HepG2 (cell line): ENCODE data around the gene FAM222A. TPM values are rescaled to one million over a fixed set of nuclear protein-coding genes. Genes with fewer than 3 reads are reported as not detected.

Source experiments
- ATAC-seq: fragments of 200-7000 bp; cut with Tn5 transposase; 3 replicates; pipeline ENCODE4 v1.9.1; 2020; ENCODE audit warnings: mild to moderate bottlenecking, moderate library complexity
- BruUV-seq: library from RNA; stranded (reverse); fragments of 400-500 nt; replicated peaks from 2 replicates; lab custom pipeline; 2021; lab: Mats Ljungman, UMichigan
- CTCF ChIA-PET: fragments of 300-600 bp; formaldehyde crosslinking; extraction: SDS; loops from one replicate; lab custom pipeline; 2021; ENCODE audit warnings: low total read pairs, inconsistent platforms, low intra/inter-chr PET ratio; lab: Yijun Ruan, JAX
- POLR2A ChIA-PET: fragments of 350-600 bp; sonication (Branson Sonifier 250); formaldehyde crosslinking; loops from one replicate; lab custom pipeline; 2020; ENCODE audit warnings: antibody characterized with exemption, inconsistent platforms; lab: Yijun Ruan, JAX
- DNase-seq: peaks from one replicate; pipeline ENCODE4 v3.0.0-alpha.2; 2015; ENCODE audit warnings: low spot score
- FAIRE-seq: peaks from 3 replicates; lab custom pipeline; 2011; peaks lifted over from hg19 to GRCh38; lab: Jason Lieb, UNC
- H2AFZ ChIP-seq: one replicate; pipeline ENCODE4 v1.6.1; 2011; ENCODE audit warnings: low read length, inconsistent platforms
- H3K27ac ChIP-seq: fragments of 300-600 bp; 3 replicates; pipeline ENCODE4 v1.8.0; 2011; ENCODE audit warnings: mixed run types, mild to moderate bottlenecking, mixed read lengths, low read length, inconsistent platforms; ENCODE audit not compliant: insufficient read depth; ENCODE audit errors: extremely low read length
- H3K27me3 ChIP-seq, 2 experiments: fragments of 200-600 bp in 1 of 2; 2 replicates in 1 of 2; 3 replicates in 1 of 2; pipeline versions ENCODE4 v1.6.0 to v1.8.0; 2011; ENCODE audit warnings: low read length in 2 of 2, mild to moderate bottlenecking in 2 of 2, moderate library complexity in 2 of 2, inconsistent platforms in 1 of 2; ENCODE audit not compliant: insufficient read depth in 2 of 2, control insufficient read depth in 1 of 2
- H3K36me3 ChIP-seq, 2 experiments: fragments of 200-600 bp in 1 of 2; replicated peaks in 1 of 2; 2 replicates in 1 of 2; 3 replicates in 1 of 2; pipeline versions ENCODE4 v1.5.1 to v1.8.0; 2011; ENCODE audit warnings: low read length in 2 of 2, inconsistent platforms in 1 of 2; ENCODE audit not compliant: insufficient read depth in 2 of 2, control insufficient read depth in 1 of 2
- H3K4me1 ChIP-seq: 2 replicates; pipeline ENCODE4 v1.5.1; 2012; ENCODE audit warnings: low read length, inconsistent platforms; ENCODE audit not compliant: insufficient read depth
- H3K4me2 ChIP-seq: 2 replicates; pipeline ENCODE4 v1.6.0; 2011; ENCODE audit warnings: low read depth, low read length, inconsistent platforms
- H3K4me3 ChIP-seq, 3 experiments: fragments of 200-600 bp in 1 of 3; sonication (generic), shearing (Covaris generic) in 1 of 3; replicated peaks in 1 of 3; 2 replicates each; pipeline ENCODE4 v1.5.1; 2011 to 2016; ENCODE audit warnings: low read length in 3 of 3, inconsistent platforms in 2 of 3, low read depth in 2 of 3, mild to moderate bottlenecking in 2 of 3, control low read depth in 1 of 3, mixed read lengths in 1 of 3; ENCODE audit not compliant: insufficient read depth in 1 of 3
- H3K79me2 ChIP-seq: one replicate; pipeline ENCODE4 v1.6.1; 2011; ENCODE audit warnings: low read length, inconsistent platforms; ENCODE audit not compliant: insufficient read depth
- H3K9ac ChIP-seq: 2 replicates; pipeline ENCODE4 v1.6.0; 2011; ENCODE audit warnings: mild to moderate bottlenecking, low read depth, low read length, inconsistent platforms; ENCODE audit not compliant: insufficient read depth
- H3K9me3 ChIP-seq: 2 replicates; pipeline ENCODE4 v1.5.1; 2012; ENCODE audit warnings: mild to moderate bottlenecking, low read length
- H4K20me1 ChIP-seq: 2 replicates; pipeline ENCODE4 v1.6.0; 2011; ENCODE audit warnings: inconsistent platforms, mild to moderate bottlenecking, low read length, moderate library complexity; ENCODE audit not compliant: insufficient read depth
- FOSL2 ChIP-seq: sonication (generic); formaldehyde crosslinking; IDR thresholded peaks from 2 replicates; pipeline ENCODE4 v1.4.0; 2020; ENCODE audit warnings: missing genetic modification reagents
- FOXJ3 ChIP-seq: sonication (generic); formaldehyde crosslinking; IDR thresholded peaks from 2 replicates; pipeline ENCODE4 v1.4.0; 2020; ENCODE audit warnings: missing genetic modification reagents, mild to moderate bottlenecking, borderline replicate concordance
- MAZ ChIP-seq, 2 experiments: sonication (generic) in 1 of 2; formaldehyde crosslinking in 1 of 2; IDR thresholded peaks; 2 replicates each; pipeline versions ENCODE4 v1.5.0 to v1.6.1; 2012 to 2020; ENCODE audit warnings: low read depth in 2 of 2, mild to moderate bottlenecking in 2 of 2, borderline replicate concordance in 1 of 2, improper control_type of control experiment in 1 of 2, low read length in 1 of 2, missing genetic modification reagents in 1 of 2, moderate library complexity in 1 of 2
- MED13 ChIP-seq: sonication (generic); formaldehyde crosslinking; IDR thresholded peaks from 2 replicates; pipeline ENCODE4 v1.5.0; 2020; ENCODE audit warnings: missing genetic modification reagents
- MYNN ChIP-seq: sonication (generic); formaldehyde crosslinking; IDR thresholded peaks from 2 replicates; pipeline ENCODE4 v1.4.0; 2020; ENCODE audit warnings: mild to moderate bottlenecking, low read depth, missing genetic modification reagents
- NR2F6 ChIP-seq, 2 experiments: IDR thresholded peaks; 2 replicates each; pipeline ENCODE4 v1.6.1; 2016; ENCODE audit warnings: antibody characterized with exemption in 1 of 2, mild to moderate bottlenecking in 1 of 2
- TEAD3 ChIP-seq: optimal IDR thresholded peaks from 2 replicates; pipeline ENCODE3; 2016; ENCODE audit warnings: borderline replicate concordance
- ZFP90 ChIP-seq: sonication (generic); formaldehyde crosslinking; IDR thresholded peaks from 2 replicates; pipeline ENCODE4 v1.8.0; 2022; ENCODE audit warnings: missing genetic modification reagents, mild to moderate bottlenecking, inconsistent platforms, borderline replicate concordance
- ZNF124 ChIP-seq: sonication (generic); formaldehyde crosslinking; IDR thresholded peaks from 2 replicates; pipeline ENCODE4 v1.4.0; 2020; ENCODE audit warnings: missing genetic modification reagents
- ZNF350 ChIP-seq: sonication (generic); formaldehyde crosslinking; IDR thresholded peaks from 2 replicates; pipeline ENCODE4 v1.4.0; 2020; ENCODE audit warnings: mild to moderate bottlenecking, low read depth, missing genetic modification reagents, borderline replicate concordance
- ZNF674 ChIP-seq: sonication (generic); formaldehyde crosslinking; IDR thresholded peaks from 2 replicates; pipeline ENCODE4 v1.5.0; 2020; ENCODE audit warnings: low read depth, mild to moderate bottlenecking, missing genetic modification reagents
- WGBS: methylation state at CpG from one replicate; pipeline ENCODE4 v1.1.6; 2017; ENCODE audit warnings: low lambda C conversion rate; 5-methylcytosine and 5-hydroxymethylcytosine counted together
- in situ Hi-C: cut with HindIII; loops from 2 replicates; pipeline ENCODE4 v1.10.0; 2017; ENCODE audit warnings: low pct_unique_long_range_greater_than_20kb; ENCODE audit not compliant: extremely low pct_ligation_motif_present
- intact Hi-C: fragments of 100-400 bp; cut with micrococcal nuclease; formaldehyde crosslinking; loops from one replicate; pipeline ENCODE4 v1.10.0; 2022; ENCODE audit not compliant: unreplicated experiment
- polyA plus RNA-seq, 8 experiments: library from polyadenylated mRNA; depleted of rRNA in 3 of 8; stranded (reverse) in 7 of 8; unstranded in 1 of 8; fragments of >200 nt; fragmentation: Illumina TruSeq in 4 of 8; extraction: Trizol in 4 of 8; gene quantifications; 2 replicates each; pipeline versions ENCODE4 v1.2.1 to v1.2.3, GENCODE V29; 2011 to 2016; ENCODE audit warnings: low read depth in 4 of 8, missing spikeins in 1 of 8, mixed read lengths in 1 of 8; ENCODE audit not compliant: insufficient read depth in 1 of 8
- total RNA-seq, 5 experiments: library from RNA; depleted of rRNA; stranded (reverse); fragments of >200 nt; fragmentation: Illumina TruSeq; extraction: Trizol; gene quantifications; 2 replicates each; pipeline ENCODE4 v1.2.3, GENCODE V29; 2016; ENCODE audit warnings: low read depth in 1 of 5
- TF ChIP-seq, protein P1 (sequence below): sonication (generic); formaldehyde crosslinking; IDR thresholded peaks from 2 replicates; pipeline ENCODE4 v1.4.0; 2020; ENCODE audit warnings: missing genetic modification reagents, borderline replicate concordance
- TF ChIP-seq, protein P2 (sequence below): sonication (generic); formaldehyde crosslinking; IDR thresholded peaks from 2 replicates; pipeline ENCODE4 v1.4.0; 2020; ENCODE audit warnings: mild to moderate bottlenecking, missing genetic modification reagents

FAM222A gene
- total and polyA plus RNA-seq, 2 of the 13 experiments (the other 11 are each of a cell fraction or from before 2014, with no cell fraction given) = 2.7 to 9.6 TPM

DNA sequence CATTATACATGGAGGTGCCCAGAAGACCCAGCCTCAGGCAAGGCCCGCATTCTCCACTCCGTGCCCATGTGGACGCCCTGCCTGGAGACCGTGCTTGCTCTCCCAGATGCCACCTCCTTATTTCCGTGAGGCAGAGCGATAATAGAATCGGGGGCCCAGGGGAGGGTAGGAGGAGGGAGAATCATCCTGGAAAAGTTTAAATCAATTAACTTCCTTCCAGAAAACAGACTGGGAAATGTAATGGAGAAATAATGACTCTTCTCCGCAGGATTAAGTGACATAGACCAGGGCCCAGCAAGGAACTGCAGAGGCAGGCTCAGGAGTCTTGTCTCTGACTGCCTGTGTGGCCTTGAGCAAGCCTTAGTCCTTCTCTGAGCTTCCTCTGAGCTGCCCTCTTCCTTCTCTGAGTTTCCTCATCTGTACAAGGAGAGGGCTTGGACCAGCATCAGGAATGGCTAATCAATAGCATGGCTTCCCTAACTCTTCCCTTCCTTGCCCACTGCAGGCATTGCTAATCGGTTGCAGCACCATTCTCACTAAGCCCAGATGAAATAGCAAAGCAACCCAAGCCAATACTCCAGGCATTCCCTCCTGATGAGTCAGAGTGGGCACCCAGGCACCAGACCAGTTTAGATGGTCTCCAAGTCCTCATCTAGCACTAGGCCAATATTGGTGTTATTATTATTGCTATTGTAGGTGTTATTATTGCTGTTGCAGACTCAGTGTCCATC, 11.3 kb upstream of the FAM222A start:
- Histone ChIP-seq H3K27ac (no peak overlapping the region), H3K4me3 (no peak overlapping the region), H4K20me1 (no peaks in the 10 kb centered on the region), H3K9me3 (no peaks in the 10 kb centered on the region), H3K27me3 (peaks cover 0 to 1% of the 10 kb centered on the region in 2 experiments; a peak in 2 of 5 replicates), H2AFZ (no peak overlapping the region), H3K36me3 (no peaks in the 10 kb centered on the region), H3K79me2 (no peaks in the 10 kb centered on the region), H3K4me2 (no peak overlapping the region), H3K4me1 (peaks cover 16% of the 10 kb centered on the region), H3K9ac (no peak overlapping the region)
- BruUV-seq = no TSS peak
- no peak for DNase-seq
- CTCF ChIA-PET = no interaction called here
- in situ Hi-C loops (no loop called here), intact Hi-C loops (no loop called here)
- no peak for FAIRE-seq
- POLR2A ChIA-PET = interaction anchor here (1.3 kb wide), 1 partner anchor 9 kb away, joined by 3 read pairs; no protein-coding TSS in a partner anchor
- WGBS = 57% methylated on average over 9 of the region's 9 CpGs
- no peak for ATAC-seq
- TF ChIP-seq FOSL2 (CRISPR knock-in tag) (peak; percentile 78), FOXJ3 (no peak), MYNN (CRISPR knock-in tag) (no peak), TEAD3 (CRISPR knock-in tag) (peak; percentile 25), ZFP90 (CRISPR knock-in tag) (no peak)

DNA sequence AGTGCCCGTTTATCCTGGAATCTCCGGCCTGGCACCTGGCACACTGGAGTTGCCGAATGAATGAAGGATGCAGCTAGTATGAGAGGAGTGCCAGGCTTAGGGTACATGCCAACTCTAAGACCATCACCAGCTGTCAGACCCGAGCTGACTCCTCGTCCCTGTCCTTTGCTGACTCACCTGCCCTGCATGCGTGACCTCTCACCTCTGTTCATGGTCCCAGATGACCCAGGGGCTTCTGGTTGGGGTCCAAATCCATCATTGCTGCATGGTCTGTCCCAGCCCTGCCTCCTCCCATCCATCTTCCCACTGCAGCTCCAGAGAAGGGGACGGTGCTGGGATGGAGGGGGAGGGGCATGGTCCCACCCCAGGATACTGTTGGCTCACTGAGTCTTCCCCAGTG, 9.9 kb upstream of the FAM222A start:
- ChIA-PET POLR2A (interaction anchor here (1.3 kb wide), 1 partner anchor 8 kb away, joined by 3 read pairs; no protein-coding TSS in a partner anchor), CTCF (no interaction called here)
- no peak overlapping the region for H3K9ac ChIP-seq
- FAIRE-seq (no peak), DNase-seq (no peak), ATAC-seq (no peak)
- H3K4me1 ChIP-seq = peaks cover 25% of the 10 kb centered on the region
- WGBS = 54% methylated on average over 3 of the region's 7 CpGs
- in situ Hi-C loops (no loop called here), intact Hi-C loops (no loop called here)
- peaks cover 0 to 1% of the 10 kb centered on the region in 2 experiments; a peak in 2 of 5 replicates for H3K27me3 ChIP-seq
- H3K9me3 ChIP-seq = no peaks in the 10 kb centered on the region
- no peak overlapping the region for H2AFZ ChIP-seq
- no peak overlapping the region for H3K27ac ChIP-seq
- H3K4me3 ChIP-seq = no peak overlapping the region
- H3K36me3 ChIP-seq = no peaks in the 10 kb centered on the region
- H3K4me2 ChIP-seq = no peak overlapping the region
- BruUV-seq = no TSS peak
- H3K79me2 ChIP-seq = no peaks in the 10 kb centered on the region
- H4K20me1 ChIP-seq = no peaks in the 10 kb centered on the region
- TF ChIP-seq, protein P1, sequence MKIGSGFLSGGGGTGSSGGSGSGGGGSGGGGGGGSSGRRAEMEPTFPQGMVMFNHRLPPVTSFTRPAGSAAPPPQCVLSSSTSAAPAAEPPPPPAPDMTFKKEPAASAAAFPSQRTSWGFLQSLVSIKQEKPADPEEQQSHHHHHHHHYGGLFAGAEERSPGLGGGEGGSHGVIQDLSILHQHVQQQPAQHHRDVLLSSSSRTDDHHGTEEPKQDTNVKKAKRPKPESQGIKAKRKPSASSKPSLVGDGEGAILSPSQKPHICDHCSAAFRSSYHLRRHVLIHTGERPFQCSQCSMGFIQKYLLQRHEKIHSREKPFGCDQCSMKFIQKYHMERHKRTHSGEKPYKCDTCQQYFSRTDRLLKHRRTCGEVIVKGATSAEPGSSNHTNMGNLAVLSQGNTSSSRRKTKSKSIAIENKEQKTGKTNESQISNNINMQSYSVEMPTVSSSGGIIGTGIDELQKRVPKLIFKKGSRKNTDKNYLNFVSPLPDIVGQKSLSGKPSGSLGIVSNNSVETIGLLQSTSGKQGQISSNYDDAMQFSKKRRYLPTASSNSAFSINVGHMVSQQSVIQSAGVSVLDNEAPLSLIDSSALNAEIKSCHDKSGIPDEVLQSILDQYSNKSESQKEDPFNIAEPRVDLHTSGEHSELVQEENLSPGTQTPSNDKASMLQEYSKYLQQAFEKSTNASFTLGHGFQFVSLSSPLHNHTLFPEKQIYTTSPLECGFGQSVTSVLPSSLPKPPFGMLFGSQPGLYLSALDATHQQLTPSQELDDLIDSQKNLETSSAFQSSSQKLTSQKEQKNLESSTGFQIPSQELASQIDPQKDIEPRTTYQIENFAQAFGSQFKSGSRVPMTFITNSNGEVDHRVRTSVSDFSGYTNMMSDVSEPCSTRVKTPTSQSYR (CRISPR knock-in tag) = peak; percentile 15; the same call in 1 of the 2 replicates
- TF ChIP-seq, protein P2, sequence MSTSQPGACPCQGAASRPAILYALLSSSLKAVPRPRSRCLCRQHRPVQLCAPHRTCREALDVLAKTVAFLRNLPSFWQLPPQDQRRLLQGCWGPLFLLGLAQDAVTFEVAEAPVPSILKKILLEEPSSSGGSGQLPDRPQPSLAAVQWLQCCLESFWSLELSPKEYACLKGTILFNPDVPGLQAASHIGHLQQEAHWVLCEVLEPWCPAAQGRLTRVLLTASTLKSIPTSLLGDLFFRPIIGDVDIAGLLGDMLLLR = no peak
- TF ChIP-seq NR2F6 (IDR thresholded peaks at IDR 0.05) = no peak; the same call in 1 of the 2 replicates
- TF ChIP-seq NR2F6 (CRISPR knock-in tag; IDR thresholded peaks at IDR 0.05) = peak; percentile 32; the same call in 1 of the 2 replicates
- TF ChIP-seq MAZ (IDR thresholded peaks at IDR 0.05; ENCODE audit: borderline replicate concordance, low read depth, low read length) = no peak
- TF ChIP-seq MAZ (CRISPR knock-in tag; IDR thresholded peaks at IDR 0.05; ENCODE audit: low read depth) = no peak
- TF ChIP-seq ZNF674 (CRISPR knock-in tag) = no peak
- TF ChIP-seq FOSL2 (CRISPR knock-in tag) = peak; percentile 39
- TF ChIP-seq MED13 (CRISPR knock-in tag) = no peak
- no peak for TF ChIP-seq ZNF124
- TF ChIP-seq ZNF350 (CRISPR knock-in tag) = no peak
